Suppressor macrophage treated with lipopolysaccharide for 1 hour (primary cell): Measurements from ENCODE around the gene SH3PXD2B.

Experiments
- DNase-seq, 3 donors: peaks; one replicate each; pipeline ENCODE4 v3.0.0-alpha.2; 2020 to 2022

The SH3PXD2B gene

GRCh38 chr5:172435362-172436077 lies 18.8 kb downstream of the SH3PXD2B start:
- DNase-seq, result no peak

DNA sequence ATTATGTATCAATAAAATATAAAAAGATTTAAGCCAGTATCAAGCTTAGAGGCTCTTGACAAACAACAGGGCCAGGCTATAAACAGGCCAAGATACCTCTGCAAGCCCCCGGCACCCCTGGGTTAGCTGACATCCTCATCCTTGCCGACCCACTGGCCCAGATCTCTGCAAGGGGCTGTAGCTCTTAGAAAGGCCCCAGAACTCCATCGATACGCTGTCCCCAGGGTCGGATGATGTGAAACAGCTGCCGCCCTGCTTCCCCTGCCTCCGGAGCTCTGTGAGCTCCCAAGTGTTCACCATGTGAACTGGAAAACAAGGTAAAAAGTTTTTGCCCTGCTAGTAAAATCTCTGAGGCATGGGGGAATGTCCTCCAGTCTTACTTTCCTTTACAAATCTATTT lies 20.1 kb downstream of the SH3PXD2B start:
- no peak for DNase-seq

- no peak for DNase-seq
Measured at GRCh38 chr5:172433513-172433912, 20.8 kb downstream of the SH3PXD2B start.

DNA sequence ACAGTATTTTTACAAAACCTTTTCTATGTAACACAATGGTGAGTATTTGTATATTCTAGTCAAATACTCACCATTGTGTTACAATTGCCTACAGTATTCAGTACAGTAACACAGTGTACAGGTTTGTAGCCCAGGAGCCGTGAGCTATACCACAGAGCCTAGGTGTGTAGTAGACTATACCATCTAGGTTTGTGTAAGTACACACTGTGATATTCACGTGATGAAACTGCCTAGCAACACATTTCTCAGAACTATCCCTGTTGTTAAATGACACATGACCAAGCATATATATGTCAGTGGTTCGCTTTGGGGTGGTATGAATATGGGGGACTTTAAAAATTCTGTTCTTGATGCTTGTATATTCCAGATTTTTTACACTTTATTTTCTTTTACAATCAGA lies 21.3 kb downstream of the SH3PXD2B start:
- DNase-seq, result no peak

- DNase-seq, result no peak
Measured at GRCh38 chr5:172430354-172430753, 24.0 kb downstream of the SH3PXD2B start.

DNA sequence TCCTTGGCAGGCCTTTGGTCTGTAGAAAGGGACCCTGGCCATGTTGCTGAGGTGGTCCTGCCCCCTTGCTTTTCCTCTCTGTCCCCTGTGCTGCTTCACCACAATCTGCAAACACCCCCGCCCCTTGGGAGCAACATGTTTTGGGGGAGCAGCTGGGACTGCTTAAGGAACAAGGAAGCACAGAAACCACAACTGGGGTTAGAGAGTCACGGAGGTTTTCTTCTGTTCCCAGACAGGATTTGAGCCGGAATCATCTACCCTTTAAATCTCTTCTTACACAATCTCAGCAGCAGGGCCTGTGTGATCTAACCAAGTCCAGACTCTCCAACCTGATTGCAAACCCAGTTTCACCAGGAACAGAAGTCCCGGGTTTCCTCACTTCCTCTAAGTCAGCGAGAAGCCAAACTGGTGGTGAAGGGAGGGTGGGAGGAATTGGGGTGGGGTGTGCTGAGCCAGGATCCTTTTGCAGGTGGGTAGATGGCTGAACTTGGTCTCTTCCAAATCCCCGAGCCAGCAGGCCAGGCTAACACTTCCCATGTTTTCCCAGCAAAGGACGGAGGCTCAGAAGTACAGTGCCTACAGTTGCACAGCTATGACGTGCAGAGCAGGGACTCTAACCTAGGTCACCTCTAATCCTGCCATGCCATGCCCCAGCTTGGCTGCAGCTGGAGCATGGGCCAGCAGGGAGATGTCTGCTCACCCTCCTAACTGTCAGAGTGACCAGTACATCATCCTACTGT lies 25.0 kb downstream of the SH3PXD2B start:
- peak; percentile 88 to 95 (median 91) for DNase-seq

- no peak for DNase-seq
Measured at GRCh38 chr5:172428224-172429166, 25.8 kb downstream of the SH3PXD2B start.

DNA sequence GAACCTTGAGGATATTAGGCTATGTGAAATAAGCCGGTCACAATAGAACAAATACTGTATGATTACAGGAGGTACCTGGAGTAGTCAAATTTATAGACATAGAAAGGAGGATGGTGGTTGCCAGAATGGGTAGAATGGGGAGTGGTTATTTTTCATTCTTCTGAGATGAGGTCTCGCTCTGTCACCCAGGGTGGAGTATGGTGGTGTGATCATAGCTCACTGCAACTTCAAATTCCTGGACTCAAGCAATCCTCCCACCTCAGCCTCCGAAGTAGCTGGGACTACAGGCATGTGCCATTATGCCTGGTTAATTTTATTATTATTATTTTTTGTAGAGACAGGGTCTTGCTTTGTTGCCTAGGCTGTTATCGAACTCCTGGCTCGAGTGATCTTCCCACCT lies 27.1 kb downstream of the SH3PXD2B start:
- no peak for DNase-seq

- no peak for DNase-seq
Measured at GRCh38 chr5:172426086-172426485, 28.2 kb downstream of the SH3PXD2B start.

- DNase-seq, result no peak
Measured at GRCh38 chr5:172425402-172425801, 28.9 kb downstream of the SH3PXD2B start.

DNA sequence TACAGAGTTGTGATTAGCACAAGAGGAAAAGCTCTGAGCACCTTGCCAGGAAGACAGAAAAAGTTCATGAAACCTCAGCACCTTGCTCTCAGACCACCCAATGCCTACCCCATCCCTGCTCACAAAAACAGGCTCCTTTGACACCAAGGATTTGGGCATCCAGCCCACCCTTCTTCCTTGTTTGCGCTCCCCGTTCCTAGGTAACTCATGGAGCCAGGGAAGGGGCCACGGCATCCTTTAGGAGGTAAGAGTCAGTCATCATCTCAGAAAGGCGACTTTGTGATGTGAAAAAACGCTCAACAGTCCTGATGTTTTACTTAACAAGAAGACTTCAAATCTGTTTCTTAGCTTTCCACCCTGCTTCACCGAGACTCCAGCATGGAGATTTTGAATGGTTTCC lies 29.5 kb downstream of the SH3PXD2B start:
- no peak for DNase-seq

GRCh38 chr5:172424111-172424490 lies 30.2 kb downstream of the SH3PXD2B start:
- DNase-seq, result no peak

DNA sequence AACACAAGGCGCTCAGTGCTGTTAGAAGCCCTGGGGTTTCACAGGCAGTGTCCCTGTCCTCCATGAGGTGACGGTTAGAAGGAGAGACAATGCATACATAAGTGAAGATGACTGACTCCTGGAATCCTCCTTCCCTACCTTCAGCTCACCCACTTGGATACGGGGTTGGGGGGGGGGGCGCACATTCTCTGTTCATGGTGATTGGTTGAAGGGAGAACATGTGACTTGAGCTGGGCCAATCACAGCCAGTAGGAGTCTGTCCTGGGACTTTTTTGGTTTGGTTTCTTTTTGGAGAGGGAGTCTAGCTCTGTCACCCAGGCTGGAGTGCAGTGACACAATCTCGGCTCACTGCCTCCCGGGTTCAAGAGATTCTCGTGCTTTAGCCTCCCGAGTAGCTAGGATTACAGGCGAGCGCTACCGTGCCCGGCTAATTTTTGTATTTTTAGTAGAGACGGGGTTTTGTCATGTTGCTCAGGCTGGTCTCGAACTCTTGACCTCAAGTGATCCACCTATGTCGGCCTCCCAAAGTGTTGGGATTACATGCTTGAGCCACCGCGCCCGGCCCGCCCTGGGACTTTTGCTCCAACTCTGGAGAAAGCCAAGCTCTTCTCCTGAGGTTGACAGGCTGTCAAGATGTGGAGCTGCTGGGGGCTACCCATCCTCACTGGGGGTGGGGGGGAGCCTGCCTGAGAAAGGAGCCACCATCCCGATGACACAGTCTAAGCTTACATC lies 30.8 kb downstream of the SH3PXD2B start:
- no peak for DNase-seq

DNA sequence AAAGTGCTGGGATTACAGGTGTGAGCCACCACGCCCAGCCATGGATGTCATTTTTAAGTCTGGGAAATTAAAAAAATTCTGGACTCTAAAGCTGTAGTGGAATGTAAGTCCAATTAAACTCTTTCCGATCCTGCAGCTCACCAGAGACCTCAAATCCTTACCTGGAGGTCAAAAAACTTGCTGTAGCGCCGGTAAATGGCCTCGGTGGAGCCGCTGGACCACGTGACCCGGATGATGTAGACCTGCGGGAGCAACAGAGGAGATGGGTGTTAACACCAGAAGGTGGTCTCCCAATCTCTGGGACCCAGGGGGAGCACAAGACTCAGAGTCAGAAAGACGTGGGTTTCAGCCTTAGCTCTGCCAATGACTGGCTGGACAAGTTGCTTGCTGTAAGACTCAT lies 32.1 kb downstream of the SH3PXD2B start:
- DNase-seq, result no peak

- no peak for DNase-seq
Measured at GRCh38 chr5:172421020-172421419, 33.3 kb downstream of the SH3PXD2B start.

DNA sequence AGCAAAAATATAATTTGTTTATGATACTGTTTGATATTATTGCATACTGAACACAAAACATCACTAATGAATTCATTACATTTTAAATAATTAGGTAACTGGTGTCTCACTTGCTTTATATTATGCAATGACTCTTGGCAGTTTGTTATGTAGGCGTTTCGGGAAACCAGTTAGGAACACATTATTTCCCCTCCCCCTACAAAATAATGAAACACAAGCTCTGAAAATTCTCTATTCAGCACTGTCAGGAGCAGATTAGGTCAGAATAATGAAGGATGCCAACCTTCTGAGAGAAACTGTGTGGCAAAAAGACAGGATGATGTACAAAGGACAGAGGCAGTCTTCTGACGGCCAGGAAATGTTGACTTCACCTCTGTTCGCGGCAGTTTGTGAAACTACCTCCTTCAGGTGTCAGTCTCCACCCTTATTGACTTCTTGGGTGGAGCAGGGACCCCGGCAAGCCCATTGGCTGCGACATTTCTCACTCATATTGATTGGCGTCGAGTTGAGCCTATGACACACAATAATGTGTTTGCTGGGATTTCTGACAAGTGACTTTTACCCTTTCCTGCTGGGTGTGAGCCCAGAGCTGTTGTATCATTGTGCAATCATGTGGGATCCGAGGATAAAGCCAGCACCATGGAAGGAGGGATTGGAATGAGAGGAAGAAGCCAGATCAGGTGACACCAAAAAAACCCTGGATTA lies 33.9 kb downstream of the SH3PXD2B start:
- DNase-seq, result peak; percentile 61 to 73 (median 69)

DNA sequence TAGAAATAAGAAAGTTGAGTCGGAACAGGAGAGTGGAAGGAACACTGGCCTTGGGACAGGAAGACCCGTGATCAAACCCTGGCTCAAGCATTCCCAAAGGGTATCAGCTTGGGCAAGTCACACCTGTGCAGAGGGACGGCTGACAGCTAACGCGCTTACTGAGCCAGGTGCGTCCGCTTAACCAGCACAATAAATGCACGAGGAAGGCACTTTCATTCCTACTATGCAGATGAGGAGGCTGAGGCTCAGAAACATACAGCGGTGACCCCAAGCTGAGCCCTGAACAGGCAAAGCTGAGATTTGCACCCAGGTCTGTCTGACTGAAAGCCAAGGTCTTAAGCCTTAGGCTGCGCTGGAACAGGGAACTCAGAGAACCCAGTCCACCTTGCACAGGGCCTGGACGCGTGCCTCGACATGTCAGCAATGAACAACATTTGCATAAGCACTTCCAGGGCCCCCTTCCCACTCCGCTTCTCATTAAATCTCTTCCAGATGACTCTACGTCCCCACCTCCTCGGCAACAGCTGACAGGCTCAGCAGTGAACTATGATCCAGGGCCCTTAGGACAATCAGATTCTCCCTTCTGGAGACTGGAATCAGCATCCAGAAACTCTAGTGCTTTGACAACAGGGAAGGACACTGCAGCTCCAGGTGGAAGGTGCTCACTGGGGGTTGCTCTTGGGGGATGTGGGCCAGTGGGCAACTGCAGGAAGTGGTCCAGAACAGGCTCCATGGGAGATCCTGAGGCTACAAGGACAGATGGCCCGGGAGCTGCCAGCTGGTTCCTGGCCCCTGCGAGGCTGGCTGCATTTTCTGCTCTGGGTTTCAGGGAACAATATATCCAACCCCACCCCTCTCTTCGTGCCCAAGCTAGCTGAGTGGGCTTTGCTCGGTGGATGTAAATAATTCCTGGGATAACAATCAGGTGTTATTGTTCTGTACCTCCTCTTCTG lies 35.2 kb downstream of the SH3PXD2B start:
- DNase-seq, result no peak

DNA sequence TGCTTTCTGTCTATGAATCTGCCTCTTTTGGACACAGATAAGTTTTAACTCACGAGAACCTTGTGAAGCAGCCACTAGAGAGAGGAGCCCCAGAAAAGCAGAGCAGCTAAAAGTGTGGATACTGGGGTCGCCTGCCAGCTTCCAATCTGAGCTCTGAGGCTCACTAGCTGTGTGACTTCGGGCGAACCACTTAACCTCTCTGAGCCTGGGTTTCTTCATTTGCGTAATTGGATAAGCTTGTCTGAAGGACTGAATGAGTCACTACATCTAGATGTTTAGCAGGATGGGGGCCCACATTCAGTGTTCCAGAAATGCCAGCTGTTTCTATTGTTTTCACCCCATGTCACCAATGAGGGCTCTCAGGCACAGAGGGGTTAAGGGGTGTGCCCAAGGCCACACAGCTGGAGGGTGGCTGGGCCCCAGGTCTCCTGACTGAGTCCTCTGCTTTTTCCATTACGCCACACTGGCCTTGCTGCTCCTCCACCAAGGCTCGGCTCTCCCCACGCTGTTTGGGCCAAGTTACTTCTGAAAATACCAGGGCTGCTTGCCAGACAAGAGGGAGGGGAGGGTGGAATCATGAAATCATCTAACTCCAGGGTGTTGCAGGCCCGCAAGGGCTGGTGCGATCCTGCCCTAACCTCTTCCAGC lies 36.2 kb downstream of the SH3PXD2B start:
- peak; percentile 76 to 86 (median 83) for DNase-seq

GRCh38 chr5:172417130-172417841 lies 37.0 kb downstream of the SH3PXD2B start:
- DNase-seq, result no peak
